ENCODE measurements around the gene OPA3.

Gene OPA3

DNA sequence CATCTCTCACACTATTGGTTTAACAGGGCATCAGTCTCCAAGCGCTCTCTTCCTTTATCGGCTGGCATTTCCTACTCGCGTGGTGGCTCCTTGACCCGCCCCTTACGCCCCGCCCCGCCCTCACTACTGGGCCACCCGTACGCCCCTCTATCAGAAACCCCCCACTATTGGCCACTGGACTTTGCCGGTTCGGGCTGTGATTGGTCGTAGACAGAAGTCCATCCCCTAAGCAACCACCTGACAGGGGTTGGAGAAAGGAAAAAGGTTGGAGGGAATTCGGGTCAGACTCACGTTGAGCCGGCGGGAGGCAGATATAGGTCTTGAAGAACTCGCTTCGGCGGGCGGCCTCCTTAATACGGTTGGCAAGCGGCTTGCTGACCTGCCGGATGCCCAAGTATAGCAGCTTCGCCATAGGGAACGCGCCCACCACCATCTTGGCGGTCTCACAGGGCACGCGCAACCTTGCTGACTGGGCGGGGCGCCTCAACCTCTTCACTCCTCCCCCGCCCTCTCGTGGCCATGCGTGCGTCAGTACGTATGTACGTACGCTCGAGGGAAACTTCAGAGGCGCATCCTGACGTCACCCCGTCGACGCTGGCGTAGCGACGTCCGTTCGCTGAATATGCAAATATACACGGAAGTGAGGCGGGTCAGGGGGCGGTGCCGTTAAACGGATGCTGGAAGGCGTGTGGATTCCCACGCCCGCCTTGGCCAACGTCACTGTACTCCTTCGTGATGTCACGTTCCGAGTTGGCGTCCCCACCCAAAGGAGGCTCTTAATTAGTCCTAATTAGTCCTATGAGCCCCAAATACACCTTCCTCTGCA lies at the start of gene OPA3:
TSS of gene OPA3 (minus strand) at position 471 of the 826 bp plus-strand sequence. CDS start at position 433, 38 bp downstream.
- H3K27me3 ChIP-seq (ENCODE audit: insufficient read depth, low read length): no peaks in the 10 kb centered on the region
- H3K79me2 ChIP-seq (ENCODE audit: insufficient read depth, low read length): no peaks in the 10 kb centered on the region
- no peaks in the 10 kb centered on the region for H4K20me1 ChIP-seq (ENCODE audit: insufficient read depth, low read length)
- peaks cover 15% of the 10 kb centered on the region for H3K4me1 ChIP-seq (ENCODE audit: insufficient read depth, low read length, severe bottlenecking)
- no peaks in the 10 kb centered on the region for H3K9me3 ChIP-seq (ENCODE audit: low read length)
- peak within 1 kb of the TSS; percentile 99 for H3K4me3 ChIP-seq (ENCODE audit: low read depth, low read length, poor library complexity, severe bottlenecking)
- H3F3A ChIP-seq (ENCODE audit: insufficient read depth, low read length): no peaks in the 10 kb centered on the region
- H3K9ac ChIP-seq (ENCODE audit: low read length): peak within 1 kb of the TSS; percentile 99
- peak within 1 kb of the TSS; percentile 87 for H3K27ac ChIP-seq (ENCODE audit: low read depth, low read length, poor library complexity, severe bottlenecking)
- H3K4me2 ChIP-seq (ENCODE audit: low read length): peak within 1 kb of the TSS; percentile 96
- no peak for TF ChIP-seq EZH2 (IDR thresholded peaks at IDR 0.05; ENCODE audit: borderline replicate concordance, low read length)
- TF ChIP-seq, protein P1, sequence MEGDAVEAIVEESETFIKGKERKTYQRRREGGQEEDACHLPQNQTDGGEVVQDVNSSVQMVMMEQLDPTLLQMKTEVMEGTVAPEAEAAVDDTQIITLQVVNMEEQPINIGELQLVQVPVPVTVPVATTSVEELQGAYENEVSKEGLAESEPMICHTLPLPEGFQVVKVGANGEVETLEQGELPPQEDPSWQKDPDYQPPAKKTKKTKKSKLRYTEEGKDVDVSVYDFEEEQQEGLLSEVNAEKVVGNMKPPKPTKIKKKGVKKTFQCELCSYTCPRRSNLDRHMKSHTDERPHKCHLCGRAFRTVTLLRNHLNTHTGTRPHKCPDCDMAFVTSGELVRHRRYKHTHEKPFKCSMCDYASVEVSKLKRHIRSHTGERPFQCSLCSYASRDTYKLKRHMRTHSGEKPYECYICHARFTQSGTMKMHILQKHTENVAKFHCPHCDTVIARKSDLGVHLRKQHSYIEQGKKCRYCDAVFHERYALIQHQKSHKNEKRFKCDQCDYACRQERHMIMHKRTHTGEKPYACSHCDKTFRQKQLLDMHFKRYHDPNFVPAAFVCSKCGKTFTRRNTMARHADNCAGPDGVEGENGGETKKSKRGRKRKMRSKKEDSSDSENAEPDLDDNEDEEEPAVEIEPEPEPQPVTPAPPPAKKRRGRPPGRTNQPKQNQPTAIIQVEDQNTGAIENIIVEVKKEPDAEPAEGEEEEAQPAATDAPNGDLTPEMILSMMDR (IDR thresholded peaks at IDR 0.05; ENCODE audit: low read length): no peak
- H3K36me3 ChIP-seq (ENCODE audit: insufficient read depth, low read length): peaks cover 3% of the 10 kb centered on the region; the same call in 1 of the 2 replicates
- H3K9me2 ChIP-seq (ENCODE audit: low read depth, low read length): no peaks in the 10 kb centered on the region
- H2AFZ ChIP-seq (ENCODE audit: low read length): peak within 1 kb of the TSS; percentile 9; the same call in 1 of the 2 replicates

DNA sequence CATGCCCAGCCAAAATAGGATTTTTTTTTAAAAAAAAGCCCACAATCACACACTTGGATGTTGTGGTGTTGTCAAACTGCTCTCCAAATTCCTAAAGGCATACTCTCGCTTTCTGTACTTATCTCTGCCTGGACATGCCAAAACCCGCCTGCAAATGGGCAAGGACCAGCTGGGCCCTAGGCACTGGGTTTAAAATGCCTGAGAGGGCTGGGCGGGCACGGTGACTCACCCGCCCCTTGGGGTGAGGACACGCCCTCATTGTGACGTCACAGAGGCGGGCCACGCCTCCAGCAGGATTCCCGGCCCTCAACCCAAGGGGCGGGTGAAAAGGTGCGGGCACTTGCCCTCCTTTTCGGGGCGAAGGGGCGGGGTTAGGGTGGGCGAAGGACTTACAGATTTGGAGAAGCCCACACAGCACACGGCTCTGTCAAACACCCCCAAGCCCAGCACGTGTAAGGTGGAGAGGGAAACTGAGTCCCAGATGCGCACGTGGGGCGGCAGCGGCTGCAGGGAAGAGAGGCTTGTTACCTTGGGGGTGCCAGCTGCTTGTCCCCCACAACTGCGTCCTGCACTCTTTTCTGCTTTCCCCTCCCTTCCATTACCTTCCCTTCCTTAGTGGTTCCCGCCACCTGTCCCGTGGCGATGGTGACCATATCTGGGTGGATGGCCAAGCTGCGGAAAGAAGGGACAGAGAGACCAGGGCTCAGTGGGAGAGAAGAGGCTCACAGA lies 48.0 kb upstream of the OPA3 start:
- H3K9me3 ChIP-seq (ENCODE audit: low read length): no peaks in the 10 kb centered on the region
- H3K4me1 ChIP-seq (ENCODE audit: insufficient read depth, low read length, severe bottlenecking): peaks cover 3% of the 10 kb centered on the region
- no peaks in the 10 kb centered on the region for H3F3A ChIP-seq (ENCODE audit: insufficient read depth, low read length)
- no peaks in the 10 kb centered on the region for H4K20me1 ChIP-seq (ENCODE audit: insufficient read depth, low read length)
- no peak overlapping the region for H3K9ac ChIP-seq (ENCODE audit: low read length)
- no peaks in the 10 kb centered on the region for H3K9me2 ChIP-seq (ENCODE audit: low read depth, low read length)
- H3K4me2 ChIP-seq (ENCODE audit: low read length): peak overlapping the region; percentile 26
- no peak overlapping the region for H2AFZ ChIP-seq (ENCODE audit: low read length)
- H3K27ac ChIP-seq (ENCODE audit: low read depth, low read length, poor library complexity, severe bottlenecking): no peak overlapping the region
- peaks cover 11% of the 10 kb centered on the region; the same call in 1 of the 2 replicates for H3K36me3 ChIP-seq (ENCODE audit: insufficient read depth, low read length)
- no peak for TF ChIP-seq EZH2 (IDR thresholded peaks at IDR 0.05; ENCODE audit: borderline replicate concordance, low read length)
- TF ChIP-seq, protein P1 (IDR thresholded peaks at IDR 0.05; ENCODE audit: low read length): no peak
- no peaks in the 10 kb centered on the region for H3K27me3 ChIP-seq (ENCODE audit: insufficient read depth, low read length)
- H3K79me2 ChIP-seq (ENCODE audit: insufficient read depth, low read length): no peaks in the 10 kb centered on the region
- H3K4me3 ChIP-seq (ENCODE audit: low read depth, low read length, poor library complexity, severe bottlenecking): no peak overlapping the region

DNA sequence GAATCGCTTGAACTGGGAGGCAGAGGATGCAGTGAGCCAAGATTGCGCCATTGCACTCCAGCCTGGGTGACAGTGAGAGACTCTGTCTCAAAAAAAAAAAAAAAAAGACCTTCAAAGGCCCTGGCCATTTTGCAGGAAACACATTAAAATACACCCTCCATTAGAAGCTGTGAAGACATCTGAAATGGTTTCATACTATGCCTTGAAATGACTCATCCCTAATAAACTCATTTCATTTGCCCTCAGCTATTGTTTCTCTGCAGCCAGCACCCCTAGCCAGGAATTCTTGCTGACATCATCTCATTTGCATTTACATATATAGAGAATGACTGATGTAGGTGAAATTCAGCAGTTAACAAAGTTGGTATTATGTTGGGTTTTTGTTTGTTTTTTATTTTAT lies 45.9 kb upstream of the OPA3 start:
- H3K36me3 ChIP-seq (ENCODE audit: insufficient read depth, low read length): peaks cover 29% of the 10 kb centered on the region
- no peaks in the 10 kb centered on the region for H3K9me2 ChIP-seq (ENCODE audit: low read depth, low read length)
- H4K20me1 ChIP-seq (ENCODE audit: insufficient read depth, low read length): no peaks in the 10 kb centered on the region
- no peak overlapping the region for H3K27ac ChIP-seq (ENCODE audit: low read depth, low read length, poor library complexity, severe bottlenecking)
- no peaks in the 10 kb centered on the region for H3K27me3 ChIP-seq (ENCODE audit: insufficient read depth, low read length)
- TF ChIP-seq, protein P1 (IDR thresholded peaks at IDR 0.05; ENCODE audit: low read length): no peak
- TF ChIP-seq EZH2 (IDR thresholded peaks at IDR 0.05; ENCODE audit: borderline replicate concordance, low read length): no peak
- H3K4me1 ChIP-seq (ENCODE audit: insufficient read depth, low read length, severe bottlenecking): peaks cover 3% of the 10 kb centered on the region
- no peak overlapping the region for H2AFZ ChIP-seq (ENCODE audit: low read length)
- H3K79me2 ChIP-seq (ENCODE audit: insufficient read depth, low read length): no peaks in the 10 kb centered on the region
- no peaks in the 10 kb centered on the region for H3F3A ChIP-seq (ENCODE audit: insufficient read depth, low read length)
- no peak overlapping the region for H3K4me2 ChIP-seq (ENCODE audit: low read length)
- H3K9me3 ChIP-seq (ENCODE audit: low read length): no peaks in the 10 kb centered on the region
- no peak overlapping the region for H3K4me3 ChIP-seq (ENCODE audit: low read depth, low read length, poor library complexity, severe bottlenecking)
- no peak overlapping the region for H3K9ac ChIP-seq (ENCODE audit: low read length)

Data from OCI-LY1 (cell line).